Measurements from ENCODE around the gene RBMY1F.
"Not testable (repeated sequence)": the region's sequence is repeated elsewhere in the genome, so short reads cannot be mapped to it uniquely, and the experiment has no call there.

Gene RBMY1F

GRCh38 chrY:22182823-22183222 is at the start of gene RBMY1F:
TSS of gene RBMY1F (minus strand) at chrY:22182923. CDS start at chrY:22180969, 1,954 bp downstream.
- not testable (repeated sequence) for DNase-seq (ENCODE audit: low read depth)

- DNase-seq (ENCODE audit: low read depth): not testable (repeated sequence)
Observed at GRCh38 chrY:22151144-22151543, 31.6 kb downstream of the RBMY1F start.

- DNase-seq (ENCODE audit: low read depth): not testable (repeated sequence)
Observed at GRCh38 chrY:22141011-22141695, 41.6 kb downstream of the RBMY1F start.

- not testable (repeated sequence) for DNase-seq (ENCODE audit: low read depth)
Observed at GRCh38 chrY:22134719-22135118, 48.0 kb downstream of the RBMY1F start.

- DNase-seq (ENCODE audit: low read depth): not testable (repeated sequence)
Observed at GRCh38 chrY:22130494-22130893, 52.2 kb downstream of the RBMY1F start.
